GM23338 (cell line): ENCODE data around the gene PSMB5. TPM values are rescaled to one million over a fixed set of nuclear protein-coding genes. Genes with fewer than 3 reads are reported as not detected.

Experiments
- ATAC-seq: fragments of 200-7000 bp; cut with Tn5 transposase; 3 replicates; pipeline ENCODE4 v1.9.1; 2020
- DNase-seq: peaks from one replicate; pipeline ENCODE4 v3.0.0-alpha.2; 2015; ENCODE audit warnings: low spot score
- H2AFZ ChIP-seq: fragments of 200-600 bp; sonication (generic); 2 replicates; pipeline ENCODE4 v1.8.0; 2016; ENCODE audit warnings: antibody characterized with exemption, mild to moderate bottlenecking, moderate library complexity
- H3F3A ChIP-seq: fragments of 200-600 bp; sonication (generic); replicated peaks from 2 replicates; pipeline ENCODE4 v1.8.0; 2017; ENCODE audit warnings: antibody characterized with exemption, mixed run types, low read depth
- H3K27ac ChIP-seq: fragments of 200-600 bp; sonication (generic); 2 replicates; pipeline ENCODE4 v1.6.1; 2016; ENCODE audit warnings: low read depth
- H3K27me3 ChIP-seq: fragments of 200-600 bp; sonication (generic); 2 replicates; pipeline ENCODE4 v1.8.0; 2016; ENCODE audit warnings: mild to moderate bottlenecking, mixed run types, moderate library complexity; ENCODE audit not compliant: insufficient read depth
- H3K36me3 ChIP-seq: fragments of 200-600 bp; sonication (generic); 2 replicates; pipeline ENCODE4 v1.8.0; 2016; ENCODE audit warnings: mild to moderate bottlenecking; ENCODE audit not compliant: insufficient read depth
- H3K4me1 ChIP-seq: fragments of 200-600 bp; sonication (generic); 2 replicates; pipeline ENCODE4 v1.8.0; 2016; ENCODE audit warnings: mild to moderate bottlenecking, moderate library complexity; ENCODE audit not compliant: insufficient read depth
- H3K4me2 ChIP-seq: fragments of 200-600 bp; sonication (generic); 2 replicates; pipeline ENCODE4 v1.7.1; 2017; ENCODE audit warnings: mixed run types
- H3K4me3 ChIP-seq: fragments of 200-600 bp; sonication (generic); 2 replicates; pipeline ENCODE4 v1.6.1; 2016; ENCODE audit warnings: mixed run types
- H3K79me2 ChIP-seq: fragments of 200-600 bp; sonication (generic); replicated peaks from 2 replicates; pipeline ENCODE4 v1.8.0; 2017; ENCODE audit warnings: mild to moderate bottlenecking; ENCODE audit not compliant: insufficient read depth
- H3K9me2 ChIP-seq: fragments of 200-600 bp; sonication (generic); 2 replicates; pipeline ENCODE4 v1.8.0; 2017; ENCODE audit not compliant: insufficient read depth
- H4K20me1 ChIP-seq: fragments of 200-600 bp; sonication (generic); replicated peaks from 2 replicates; pipeline ENCODE4 v1.8.0; 2017; ENCODE audit warnings: mild to moderate bottlenecking; ENCODE audit not compliant: insufficient read depth
- H3K27ac Mint-ChIP-seq: 2 replicates; pipeline ENCODE4 v1.8.0; 2020; ENCODE audit warnings: inconsistent platforms, mild to moderate bottlenecking, moderate library complexity, mixed read lengths
- H3K27me3 Mint-ChIP-seq: 3 replicates; pipeline ENCODE4 v1.8.0; 2022; ENCODE audit warnings: low read depth, mild to moderate bottlenecking, moderate library complexity, mixed read lengths, inconsistent platforms; ENCODE audit not compliant: insufficient read depth, poor library complexity
- H3K36me3 Mint-ChIP-seq: 3 replicates; pipeline ENCODE4 v1.8.0; 2021; ENCODE audit warnings: low read depth, mild to moderate bottlenecking, inconsistent platforms, moderate library complexity, mixed read lengths
- H3K4me1 Mint-ChIP-seq: 3 replicates; pipeline ENCODE4 v1.8.0; 2020; ENCODE audit warnings: mild to moderate bottlenecking, inconsistent platforms, mixed read lengths
- H3K4me3 Mint-ChIP-seq: 3 replicates; pipeline ENCODE4 v1.8.0; 2021; ENCODE audit warnings: moderate library complexity, mild to moderate bottlenecking, inconsistent platforms, mixed read lengths
- H3K9me3 Mint-ChIP-seq: 3 replicates; pipeline ENCODE4 v1.8.0; 2020; ENCODE audit warnings: moderate library complexity, mild to moderate bottlenecking, inconsistent platforms, mixed read lengths
- CREB1 ChIP-seq: fragments of 250-450 bp; sonication (Bioruptor Pico); IDR thresholded peaks from 2 replicates; pipeline ENCODE4 v1.5.0; 2020; ENCODE audit warnings: low read depth, mild to moderate bottlenecking, moderate library complexity
- EZH2 ChIP-seq: fragments of 200-600 bp; sonication (generic); IDR thresholded peaks from one replicate; pipeline ENCODE4 v1.8.0; 2017; ENCODE audit warnings: antibody characterized with exemption, mild to moderate bottlenecking, low read depth; ENCODE audit not compliant: unreplicated experiment
- EZH2phosphoT487 ChIP-seq: fragments of 200-600 bp; sonication (generic); IDR thresholded peaks from one replicate; pipeline ENCODE4 v1.8.1; 2018; ENCODE audit warnings: antibody characterized with exemption; ENCODE audit not compliant: unreplicated experiment
- JUNB ChIP-seq: IDR thresholded peaks from one replicate; pipeline ENCODE4 v1.6.1; 2016; ENCODE audit warnings: antibody characterized with exemption; ENCODE audit not compliant: unreplicated experiment
- NANOG ChIP-seq: IDR thresholded peaks from 2 replicates; pipeline ENCODE4 v1.6.1; 2016; ENCODE audit warnings: antibody characterized with exemption, borderline replicate concordance
- POLR2AphosphoS5 ChIP-seq: IDR thresholded peaks from 2 replicates; pipeline ENCODE4 v1.6.1; 2016; ENCODE audit warnings: antibody characterized with exemption, low read depth
- STAT1 ChIP-seq: IDR thresholded peaks from one replicate; pipeline ENCODE4 v1.6.1; 2016; ENCODE audit warnings: antibody characterized with exemption; ENCODE audit not compliant: unreplicated experiment
- ZNF114 ChIP-seq: fragments of 250-450 bp; sonication (Bioruptor Pico); IDR thresholded peaks from 2 replicates; pipeline ENCODE4 v1.5.0; 2020; ENCODE audit warnings: mild to moderate bottlenecking, moderate library complexity
- ZNF331 ChIP-seq: fragments of 250-450 bp; sonication (Bioruptor Pico); IDR thresholded peaks from 2 replicates; pipeline ENCODE4 v1.5.0; 2020; ENCODE audit warnings: low read depth, mild to moderate bottlenecking, moderate library complexity
- polyA plus RNA-seq: library from polyadenylated mRNA; unstranded; fragments of >200 nt; fragmentation: Nextera tagmentation; extraction: Ambion mirVana; gene quantifications from 2 replicates; pipeline ENCODE4 v1.2.1, GENCODE V29; 2016
- total RNA-seq: library from RNA; depleted of rRNA; stranded (reverse); fragments of >200 nt; shearing (Covaris generic); gene quantifications from 2 replicates; pipeline ENCODE4 v1.2.3, GENCODE V29; 2014
- TF ChIP-seq, protein P1 (sequence below): IDR thresholded peaks from one replicate; pipeline ENCODE4 v1.6.1; 2018; ENCODE audit warnings: antibody characterized with exemption; ENCODE audit not compliant: unreplicated experiment
- TF ChIP-seq, protein P2 (sequence below): IDR thresholded peaks from 2 replicates; pipeline ENCODE4 v1.6.1; 2016; ENCODE audit warnings: antibody characterized with exemption
- TF ChIP-seq, protein P3 (sequence below), 2 experiments: fragments of 200-600 bp in 1 of 2; sonication (generic) in 1 of 2; conservative IDR thresholded peaks; 2 replicates each; pipeline versions ENCODE4 v1.5.1 to v1.6.1; 2016 to 2017; ENCODE audit warnings: antibody characterized with exemption in 2 of 2, low read depth in 2 of 2, mild to moderate bottlenecking in 2 of 2, moderate library complexity in 1 of 2
- TF ChIP-seq, protein P4 (sequence below): fragments of 250-450 bp; sonication (Bioruptor Pico); IDR thresholded peaks from 2 replicates; pipeline ENCODE4 v1.5.0; 2020; ENCODE audit warnings: mild to moderate bottlenecking, moderate library complexity

PSMB5 gene
- total and polyA plus RNA-seq, 2 experiments from 2014 or later, result 265 to 341 TPM

DNA sequence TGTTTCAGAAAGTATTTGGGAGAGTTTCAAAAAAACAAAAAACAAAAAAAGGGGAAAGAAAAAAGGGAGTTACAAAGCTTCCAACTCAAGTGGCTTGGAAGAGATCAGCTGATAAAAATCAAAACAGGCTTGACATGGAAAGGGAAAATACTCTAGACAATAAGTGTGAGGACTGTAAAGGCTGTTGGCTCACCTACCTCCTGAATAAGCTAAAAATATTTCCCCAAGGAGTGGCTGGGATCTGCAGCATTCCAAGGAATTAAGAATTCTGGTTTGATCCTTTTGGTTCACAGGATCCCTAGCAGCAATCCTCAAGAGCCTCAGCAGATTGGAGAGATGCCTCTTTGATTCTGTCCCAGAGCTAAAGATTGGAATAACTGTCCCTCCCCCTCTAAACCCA is 41.2 kb downstream of the PSMB5 start:
- no peaks in the 10 kb centered on the region for H3K36me3 ChIP-seq
- Mint-ChIP-seq H3K27me3 (peaks cover 3% of the 10 kb centered on the region), H3K9me3 (no peaks in the 10 kb centered on the region), H3K36me3 (no peaks in the 10 kb centered on the region), H3K27ac (no peak overlapping the region), H3K4me1 (peaks cover 7% of the 10 kb centered on the region), H3K4me3 (no peak overlapping the region)
- no peak overlapping the region for H3K27ac ChIP-seq
- 0 out of 2 replicates have a peak, but pooled peaks cover 3% of the 10 kb centered on the region for H3F3A ChIP-seq
- no peaks in the 10 kb centered on the region for H4K20me1 ChIP-seq
- DNase-seq (no peak), ATAC-seq (no peak)
- H3K79me2 ChIP-seq, result no peaks in the 10 kb centered on the region
- no peak overlapping the region for H3K4me2 ChIP-seq
- no peak overlapping the region for H2AFZ ChIP-seq
- 0 out of 2 replicates have a peak, but pooled peaks cover 3% of the 10 kb centered on the region for H3K4me1 ChIP-seq
- H3K27me3 ChIP-seq, result no peaks in the 10 kb centered on the region
- H3K4me3 ChIP-seq, result no peak overlapping the region
- H3K9me2 ChIP-seq, result no peaks in the 10 kb centered on the region
- TF ChIP-seq, protein P1, sequence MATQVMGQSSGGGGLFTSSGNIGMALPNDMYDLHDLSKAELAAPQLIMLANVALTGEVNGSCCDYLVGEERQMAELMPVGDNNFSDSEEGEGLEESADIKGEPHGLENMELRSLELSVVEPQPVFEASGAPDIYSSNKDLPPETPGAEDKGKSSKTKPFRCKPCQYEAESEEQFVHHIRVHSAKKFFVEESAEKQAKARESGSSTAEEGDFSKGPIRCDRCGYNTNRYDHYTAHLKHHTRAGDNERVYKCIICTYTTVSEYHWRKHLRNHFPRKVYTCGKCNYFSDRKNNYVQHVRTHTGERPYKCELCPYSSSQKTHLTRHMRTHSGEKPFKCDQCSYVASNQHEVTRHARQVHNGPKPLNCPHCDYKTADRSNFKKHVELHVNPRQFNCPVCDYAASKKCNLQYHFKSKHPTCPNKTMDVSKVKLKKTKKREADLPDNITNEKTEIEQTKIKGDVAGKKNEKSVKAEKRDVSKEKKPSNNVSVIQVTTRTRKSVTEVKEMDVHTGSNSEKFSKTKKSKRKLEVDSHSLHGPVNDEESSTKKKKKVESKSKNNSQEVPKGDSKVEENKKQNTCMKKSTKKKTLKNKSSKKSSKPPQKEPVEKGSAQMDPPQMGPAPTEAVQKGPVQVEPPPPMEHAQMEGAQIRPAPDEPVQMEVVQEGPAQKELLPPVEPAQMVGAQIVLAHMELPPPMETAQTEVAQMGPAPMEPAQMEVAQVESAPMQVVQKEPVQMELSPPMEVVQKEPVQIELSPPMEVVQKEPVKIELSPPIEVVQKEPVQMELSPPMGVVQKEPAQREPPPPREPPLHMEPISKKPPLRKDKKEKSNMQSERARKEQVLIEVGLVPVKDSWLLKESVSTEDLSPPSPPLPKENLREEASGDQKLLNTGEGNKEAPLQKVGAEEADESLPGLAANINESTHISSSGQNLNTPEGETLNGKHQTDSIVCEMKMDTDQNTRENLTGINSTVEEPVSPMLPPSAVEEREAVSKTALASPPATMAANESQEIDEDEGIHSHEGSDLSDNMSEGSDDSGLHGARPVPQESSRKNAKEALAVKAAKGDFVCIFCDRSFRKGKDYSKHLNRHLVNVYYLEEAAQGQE, result no peak
- TF ChIP-seq JUNB (no peak), CREB1 (CRISPR knock-in tag) (no peak), POLR2AphosphoS5 (no peak), ZNF114 (CRISPR knock-in tag) (no peak), NANOG (no peak), STAT1 (no peak), EZH2phosphoT487 (no peak), ZNF331 (no peak), EZH2 (no peak)
- TF ChIP-seq, protein P2, sequence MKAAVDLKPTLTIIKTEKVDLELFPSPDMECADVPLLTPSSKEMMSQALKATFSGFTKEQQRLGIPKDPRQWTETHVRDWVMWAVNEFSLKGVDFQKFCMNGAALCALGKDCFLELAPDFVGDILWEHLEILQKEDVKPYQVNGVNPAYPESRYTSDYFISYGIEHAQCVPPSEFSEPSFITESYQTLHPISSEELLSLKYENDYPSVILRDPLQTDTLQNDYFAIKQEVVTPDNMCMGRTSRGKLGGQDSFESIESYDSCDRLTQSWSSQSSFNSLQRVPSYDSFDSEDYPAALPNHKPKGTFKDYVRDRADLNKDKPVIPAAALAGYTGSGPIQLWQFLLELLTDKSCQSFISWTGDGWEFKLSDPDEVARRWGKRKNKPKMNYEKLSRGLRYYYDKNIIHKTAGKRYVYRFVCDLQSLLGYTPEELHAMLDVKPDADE, result no peak
- TF ChIP-seq, protein P3, sequence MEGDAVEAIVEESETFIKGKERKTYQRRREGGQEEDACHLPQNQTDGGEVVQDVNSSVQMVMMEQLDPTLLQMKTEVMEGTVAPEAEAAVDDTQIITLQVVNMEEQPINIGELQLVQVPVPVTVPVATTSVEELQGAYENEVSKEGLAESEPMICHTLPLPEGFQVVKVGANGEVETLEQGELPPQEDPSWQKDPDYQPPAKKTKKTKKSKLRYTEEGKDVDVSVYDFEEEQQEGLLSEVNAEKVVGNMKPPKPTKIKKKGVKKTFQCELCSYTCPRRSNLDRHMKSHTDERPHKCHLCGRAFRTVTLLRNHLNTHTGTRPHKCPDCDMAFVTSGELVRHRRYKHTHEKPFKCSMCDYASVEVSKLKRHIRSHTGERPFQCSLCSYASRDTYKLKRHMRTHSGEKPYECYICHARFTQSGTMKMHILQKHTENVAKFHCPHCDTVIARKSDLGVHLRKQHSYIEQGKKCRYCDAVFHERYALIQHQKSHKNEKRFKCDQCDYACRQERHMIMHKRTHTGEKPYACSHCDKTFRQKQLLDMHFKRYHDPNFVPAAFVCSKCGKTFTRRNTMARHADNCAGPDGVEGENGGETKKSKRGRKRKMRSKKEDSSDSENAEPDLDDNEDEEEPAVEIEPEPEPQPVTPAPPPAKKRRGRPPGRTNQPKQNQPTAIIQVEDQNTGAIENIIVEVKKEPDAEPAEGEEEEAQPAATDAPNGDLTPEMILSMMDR (conservative IDR thresholded peaks at IDR 0.05; ENCODE audit: low read depth in 2 of 2), result no peak
- TF ChIP-seq, protein P4, sequence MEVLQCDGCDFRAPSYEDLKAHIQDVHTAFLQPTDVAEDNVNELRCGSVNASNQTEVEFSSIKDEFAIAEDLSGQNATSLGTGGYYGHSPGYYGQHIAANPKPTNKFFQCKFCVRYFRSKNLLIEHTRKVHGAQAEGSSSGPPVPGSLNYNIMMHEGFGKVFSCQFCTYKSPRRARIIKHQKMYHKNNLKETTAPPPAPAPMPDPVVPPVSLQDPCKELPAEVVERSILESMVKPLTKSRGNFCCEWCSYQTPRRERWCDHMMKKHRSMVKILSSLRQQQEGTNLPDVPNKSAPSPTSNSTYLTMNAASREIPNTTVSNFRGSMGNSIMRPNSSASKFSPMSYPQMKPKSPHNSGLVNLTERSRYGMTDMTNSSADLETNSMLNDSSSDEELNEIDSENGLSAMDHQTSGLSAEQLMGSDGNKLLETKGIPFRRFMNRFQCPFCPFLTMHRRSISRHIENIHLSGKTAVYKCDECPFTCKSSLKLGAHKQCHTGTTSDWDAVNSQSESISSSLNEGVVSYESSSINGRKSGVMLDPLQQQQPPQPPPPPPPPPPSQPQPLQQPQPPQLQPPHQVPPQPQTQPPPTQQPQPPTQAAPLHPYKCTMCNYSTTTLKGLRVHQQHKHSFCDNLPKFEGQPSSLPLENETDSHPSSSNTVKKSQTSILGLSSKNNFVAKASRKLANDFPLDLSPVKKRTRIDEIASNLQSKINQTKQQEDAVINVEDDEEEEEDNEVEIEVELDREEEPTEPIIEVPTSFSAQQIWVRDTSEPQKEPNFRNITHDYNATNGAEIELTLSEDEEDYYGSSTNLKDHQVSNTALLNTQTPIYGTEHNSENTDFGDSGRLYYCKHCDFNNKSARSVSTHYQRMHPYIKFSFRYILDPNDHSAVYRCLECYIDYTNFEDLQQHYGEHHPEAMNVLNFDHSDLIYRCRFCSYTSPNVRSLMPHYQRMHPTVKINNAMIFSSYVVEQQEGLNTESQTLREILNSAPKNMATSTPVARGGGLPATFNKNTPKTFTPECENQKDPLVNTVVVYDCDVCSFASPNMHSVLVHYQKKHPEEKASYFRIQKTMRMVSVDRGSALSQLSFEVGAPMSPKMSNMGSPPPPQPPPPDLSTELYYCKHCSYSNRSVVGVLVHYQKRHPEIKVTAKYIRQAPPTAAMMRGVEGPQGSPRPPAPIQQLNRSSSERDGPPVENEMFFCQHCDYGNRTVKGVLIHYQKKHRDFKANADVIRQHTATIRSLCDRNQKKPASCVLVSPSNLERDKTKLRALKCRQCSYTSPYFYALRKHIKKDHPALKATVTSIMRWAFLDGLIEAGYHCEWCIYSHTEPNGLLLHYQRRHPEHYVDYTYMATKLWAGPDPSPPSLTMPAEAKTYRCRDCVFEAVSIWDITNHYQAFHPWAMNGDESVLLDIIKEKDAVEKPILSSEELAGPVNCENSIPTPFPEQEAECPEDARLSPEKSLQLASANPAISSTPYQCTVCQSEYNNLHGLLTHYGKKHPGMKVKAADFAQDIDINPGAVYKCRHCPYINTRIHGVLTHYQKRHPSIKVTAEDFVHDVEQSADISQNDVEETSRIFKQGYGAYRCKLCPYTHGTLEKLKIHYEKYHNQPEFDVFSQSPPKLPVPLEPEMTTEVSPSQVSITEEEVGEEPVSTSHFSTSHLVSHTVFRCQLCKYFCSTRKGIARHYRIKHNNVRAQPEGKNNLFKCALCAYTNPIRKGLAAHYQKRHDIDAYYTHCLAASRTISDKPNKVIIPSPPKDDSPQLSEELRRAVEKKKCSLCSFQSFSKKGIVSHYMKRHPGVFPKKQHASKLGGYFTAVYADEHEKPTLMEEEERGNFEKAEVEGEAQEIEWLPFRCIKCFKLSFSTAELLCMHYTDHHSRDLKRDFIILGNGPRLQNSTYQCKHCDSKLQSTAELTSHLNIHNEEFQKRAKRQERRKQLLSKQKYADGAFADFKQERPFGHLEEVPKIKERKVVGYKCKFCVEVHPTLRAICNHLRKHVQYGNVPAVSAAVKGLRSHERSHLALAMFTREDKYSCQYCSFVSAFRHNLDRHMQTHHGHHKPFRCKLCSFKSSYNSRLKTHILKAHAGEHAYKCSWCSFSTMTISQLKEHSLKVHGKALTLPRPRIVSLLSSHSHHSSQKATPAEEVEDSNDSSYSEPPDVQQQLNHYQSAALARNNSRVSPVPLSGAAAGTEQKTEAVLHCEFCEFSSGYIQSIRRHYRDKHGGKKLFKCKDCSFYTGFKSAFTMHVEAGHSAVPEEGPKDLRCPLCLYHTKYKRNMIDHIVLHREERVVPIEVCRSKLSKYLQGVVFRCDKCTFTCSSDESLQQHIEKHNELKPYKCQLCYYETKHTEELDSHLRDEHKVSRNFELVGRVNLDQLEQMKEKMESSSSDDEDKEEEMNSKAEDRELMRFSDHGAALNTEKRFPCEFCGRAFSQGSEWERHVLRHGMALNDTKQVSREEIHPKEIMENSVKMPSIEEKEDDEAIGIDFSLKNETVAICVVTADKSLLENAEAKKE (CRISPR knock-in tag), result no peak
